K562 (cell line): ENCODE results near the gene POLD4. TPM values are rescaled to one million over a fixed set of nuclear protein-coding genes. Genes with fewer than 3 reads are reported as not detected.

ENCODE experiments used
- CBX1 ChIP-seq: sonication (generic); IDR thresholded peaks from 2 replicates; pipeline ENCODE4 v1.6.1; 2016; ENCODE audit warnings: antibody characterized with exemption, low read depth, mild to moderate bottlenecking
- CBX5 ChIP-seq: IDR thresholded peaks from 2 replicates; pipeline ENCODE4 v1.6.1; 2014; ENCODE audit warnings: low read depth, borderline replicate concordance
- CREB5 ChIP-seq: fragments of 250-450 bp; sonication (Bioruptor Pico); IDR thresholded peaks from 2 replicates; pipeline ENCODE4 v1.5.0; 2020; ENCODE audit warnings: mild to moderate bottlenecking
- DDX20 ChIP-seq: fragments of 450-650 bp; IDR thresholded peaks from 2 replicates; pipeline ENCODE4 v1.6.1; 2016; ENCODE audit warnings: missing genetic modification characterization, low read depth, mild to moderate bottlenecking, missing compliant biosample characterization, moderate library complexity
- EP300 ChIP-seq: IDR thresholded peaks from 2 replicates; pipeline ENCODE4 v1.6.1; 2012; ENCODE audit warnings: low read length, improper control_type of control experiment
- FOXP1 ChIP-seq: sonication (generic); formaldehyde crosslinking; IDR thresholded peaks from 2 replicates; pipeline ENCODE4 v1.8.0; 2022; ENCODE audit warnings: mild to moderate bottlenecking, missing genetic modification reagents
- GTF2E2 ChIP-seq: fragments of 200-800 bp; sonication (Bioruptor generic); IDR thresholded peaks from 2 replicates; pipeline ENCODE4 v1.6.1; 2016; ENCODE audit warnings: missing genetic modification characterization, missing compliant biosample characterization
- HMGN3 ChIP-seq: IDR thresholded peaks from 2 replicates; pipeline ENCODE4 v1.6.1; 2011; ENCODE audit warnings: borderline replicate concordance, low read depth, mild to moderate bottlenecking, mixed read lengths, low read length; ENCODE audit not compliant: insufficient read length; ENCODE audit errors: extremely low read depth
- JUN ChIP-seq, 2 experiments: sonication (generic) in 1 of 2; formaldehyde crosslinking in 1 of 2; IDR thresholded peaks; 2 replicates each; pipeline versions ENCODE4 v1.6.1 to v1.8.0; 2012 to 2022; ENCODE audit warnings: borderline replicate concordance in 2 of 2, mild to moderate bottlenecking in 2 of 2, improper control_type of control experiment in 1 of 2, low read depth in 1 of 2, low read length in 1 of 2, missing genetic modification reagents in 1 of 2
- MAFK ChIP-seq: IDR thresholded peaks from 2 replicates; pipeline ENCODE4 v1.6.1; 2011; ENCODE audit warnings: low read length, improper control_type of control experiment
- NCOA1 ChIP-seq: fragments of 450-650 bp; IDR thresholded peaks from 2 replicates; pipeline ENCODE4 v1.6.1; 2016; ENCODE audit warnings: low read depth
- NEUROD1 ChIP-seq: fragments of 150-350 bp; IDR thresholded peaks from 2 replicates; pipeline ENCODE4 v1.6.1; 2014; ENCODE audit warnings: borderline replicate concordance, low read length, low read depth; ENCODE audit not compliant: partially characterized antibody
- PBX2 ChIP-seq, 2 experiments: IDR thresholded peaks in 1 of 2; conservative IDR thresholded peaks in 1 of 2; 2 replicates each; pipeline ENCODE4 v1.6.1; 2016; ENCODE audit warnings: low read depth in 2 of 2, mild to moderate bottlenecking in 1 of 2, missing compliant biosample characterization in 1 of 2, missing genetic modification characterization in 1 of 2, moderate library complexity in 1 of 2
- SIRT6 ChIP-seq: IDR thresholded peaks from one replicate; pipeline ENCODE4 v1.6.1; 2012; ENCODE audit warnings: low read depth, mild to moderate bottlenecking, control low read depth, inconsistent platforms, low read length, moderate library complexity
- SREBF1 ChIP-seq: fragments of 150-350 bp; IDR thresholded peaks from 2 replicates; pipeline ENCODE4 v1.6.1; 2014; ENCODE audit warnings: antibody characterized with exemption, low read depth, low read length, borderline replicate concordance
- TBL1XR1 ChIP-seq, 2 experiments: IDR thresholded peaks; 2 replicates each; pipeline ENCODE4 v1.6.1; 2012; ENCODE audit warnings: improper control_type of control experiment in 2 of 2, low read length in 2 of 2, mild to moderate bottlenecking in 1 of 2
- TRIM28 ChIP-seq: fragments of 450-650 bp; IDR thresholded peaks from 2 replicates; pipeline ENCODE4 v1.6.1; 2017
- ZBTB7A ChIP-seq: IDR thresholded peaks from 2 replicates; pipeline ENCODE4 v1.6.1; 2011; ENCODE audit warnings: low read depth, mild to moderate bottlenecking, low read length, moderate library complexity, borderline replicate concordance; ENCODE audit not compliant: control insufficient read depth
- ZNF224 ChIP-seq: sonication (generic); formaldehyde crosslinking; IDR thresholded peaks from 2 replicates; pipeline ENCODE4 v1.8.0; 2022; ENCODE audit warnings: mild to moderate bottlenecking, missing genetic modification reagents
- ZNF384 ChIP-seq: IDR thresholded peaks from 2 replicates; pipeline ENCODE4 v1.6.1; 2012; ENCODE audit warnings: low read depth, low read length, improper control_type of control experiment
- polyA plus RNA-seq, 8 experiments: library from polyadenylated mRNA; depleted of rRNA in 4 of 8; stranded (reverse) in 5 of 8; unstranded in 3 of 8; fragments of >200 nt; fragmentation: Nextera tagmentation in 2 of 8; fragmentation: Illumina TruSeq in 1 of 8; extraction: Ambion mirVana in 2 of 8; extraction: Trizol in 1 of 8; gene quantifications; 2 replicates each; pipeline versions ENCODE4 v1.2.1 to v1.2.3, GENCODE V29; 2011 to 2014; ENCODE audit warnings: inconsistent platforms in 1 of 8, missing spikeins in 1 of 8
- total RNA-seq, 7 experiments: library from RNA; depleted of rRNA in 6 of 7; stranded (reverse); fragments of >200 nt in 6 of 7; fragmentation: Illumina TruSeq in 2 of 7; extraction: Trizol in 2 of 7; gene quantifications; 2 replicates each; pipeline versions ENCODE4 v1.2.1 to v1.2.3, GENCODE V29; 2011 to 2021; ENCODE audit warnings: low replicate concordance in 1 of 7
- TF ChIP-seq, protein P1 (sequence below): sonication (generic); formaldehyde crosslinking; IDR thresholded peaks from 2 replicates; pipeline ENCODE4 v1.8.0; 2022; ENCODE audit warnings: missing genetic modification reagents, mild to moderate bottlenecking, borderline replicate concordance

Gene POLD4
- total and polyA plus RNA-seq, 9 of the 15 experiments (the other 6 are each of a cell fraction or from before 2014, with no cell fraction given), result 5.8 to 64.5 (median 18.3) TPM

DNA sequence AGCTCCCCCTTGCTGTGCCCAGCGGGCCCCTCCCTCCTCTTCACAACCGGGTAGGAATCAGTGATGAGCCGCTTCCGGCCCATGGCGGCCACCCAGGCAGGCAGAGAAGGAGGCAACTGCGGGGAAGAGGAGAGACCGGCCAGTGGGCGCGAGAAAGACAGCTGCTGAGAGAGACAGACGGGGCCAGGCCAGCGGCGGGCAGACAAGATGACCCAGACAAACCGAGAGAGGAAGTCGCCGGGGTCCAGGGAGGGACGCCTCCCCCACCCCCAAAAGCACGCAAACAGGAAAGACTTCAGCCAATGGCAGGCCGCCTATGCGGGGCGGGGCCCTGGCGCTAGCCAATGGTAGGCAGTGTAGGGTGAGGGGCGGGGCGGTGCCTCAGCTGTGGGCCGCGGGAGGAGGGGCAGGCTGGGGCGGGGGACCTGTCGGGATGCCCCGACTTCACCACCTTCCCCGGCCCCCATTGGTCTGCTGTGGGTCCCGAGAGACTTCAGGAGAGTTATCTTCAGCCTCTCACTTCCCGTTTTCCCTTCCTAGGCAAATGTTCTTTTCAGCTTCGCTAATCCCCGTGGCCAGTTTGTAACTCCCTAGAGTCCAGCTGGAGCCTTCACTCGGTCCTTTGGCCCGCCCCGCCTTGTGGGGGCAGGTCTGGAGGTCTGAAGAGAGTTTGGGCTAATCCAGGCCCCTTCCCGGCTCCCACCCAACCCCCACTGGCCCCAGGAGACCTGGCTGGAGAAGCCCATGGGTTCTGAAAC is at the start of gene POLD4 (continued):
- TF ChIP-seq SREBF1, result no peak
- no peak for TF ChIP-seq SIRT6
- no peak; the same call in 1 of the 2 replicates for TF ChIP-seq EP300
- TF ChIP-seq NEUROD1, result peak; percentile 72
- TF ChIP-seq ZNF384, result no peak
- 0 out of 2 replicates have a peak, but pooled peaks have one; percentile 4 for TF ChIP-seq FOXP1 (CRISPR knock-in tag)
- no peak for TF ChIP-seq GTF2E2
- TF ChIP-seq MAFK, result no peak
- peak; percentile 93 for TF ChIP-seq ZBTB7A
- TF ChIP-seq JUN (IDR thresholded peaks at IDR 0.05; ENCODE audit: borderline replicate concordance, low read depth, low read length), result no peak
- TF ChIP-seq JUN (CRISPR knock-in tag; IDR thresholded peaks at IDR 0.05; ENCODE audit: borderline replicate concordance), result no peak
- TF ChIP-seq NCOA1, result no peak
- TF ChIP-seq, protein P1, sequence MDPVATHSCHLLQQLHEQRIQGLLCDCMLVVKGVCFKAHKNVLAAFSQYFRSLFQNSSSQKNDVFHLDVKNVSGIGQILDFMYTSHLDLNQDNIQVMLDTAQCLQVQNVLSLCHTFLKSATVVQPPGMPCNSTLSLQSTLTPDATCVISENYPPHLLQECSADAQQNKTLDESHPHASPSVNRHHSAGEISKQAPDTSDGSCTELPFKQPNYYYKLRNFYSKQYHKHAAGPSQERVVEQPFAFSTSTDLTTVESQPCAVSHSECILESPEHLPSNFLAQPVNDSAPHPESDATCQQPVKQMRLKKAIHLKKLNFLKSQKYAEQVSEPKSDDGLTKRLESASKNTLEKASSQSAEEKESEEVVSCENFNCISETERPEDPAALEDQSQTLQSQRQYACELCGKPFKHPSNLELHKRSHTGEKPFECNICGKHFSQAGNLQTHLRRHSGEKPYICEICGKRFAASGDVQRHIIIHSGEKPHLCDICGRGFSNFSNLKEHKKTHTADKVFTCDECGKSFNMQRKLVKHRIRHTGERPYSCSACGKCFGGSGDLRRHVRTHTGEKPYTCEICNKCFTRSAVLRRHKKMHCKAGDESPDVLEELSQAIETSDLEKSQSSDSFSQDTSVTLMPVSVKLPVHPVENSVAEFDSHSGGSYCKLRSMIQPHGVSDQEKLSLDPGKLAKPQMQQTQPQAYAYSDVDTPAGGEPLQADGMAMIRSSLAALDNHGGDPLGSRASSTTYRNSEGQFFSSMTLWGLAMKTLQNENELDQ (CRISPR knock-in tag), result no peak
- TF ChIP-seq TRIM28, result no peak
- no peak for TF ChIP-seq ZNF224 (CRISPR knock-in tag)
- no peak for TF ChIP-seq CBX5
- no peak for TF ChIP-seq TBL1XR1 (IDR thresholded peaks at IDR 0.05; ENCODE audit: low read length in 2 of 2)
- no peak for TF ChIP-seq PBX2 (CRISPR knock-in tag; IDR thresholded peaks at IDR 0.05; ENCODE audit: low read depth)
- no peak for TF ChIP-seq PBX2 (tag; conservative IDR thresholded peaks at IDR 0.05; ENCODE audit: low read depth)
- no peak for TF ChIP-seq CREB5
- no peak for TF ChIP-seq CBX1
- peak; percentile 43 for TF ChIP-seq HMGN3
- no peak for TF ChIP-seq DDX20 (tag)
